ENCODE measurements around the gene STAM. TPM values are rescaled to one million over a fixed set of nuclear protein-coding genes. Genes with fewer than 3 reads are reported as not detected.

Gene STAM
- total and polyA plus RNA-seq, 4 donors, result 11.9 to 76.8 (median 20.5) TPM

DNA sequence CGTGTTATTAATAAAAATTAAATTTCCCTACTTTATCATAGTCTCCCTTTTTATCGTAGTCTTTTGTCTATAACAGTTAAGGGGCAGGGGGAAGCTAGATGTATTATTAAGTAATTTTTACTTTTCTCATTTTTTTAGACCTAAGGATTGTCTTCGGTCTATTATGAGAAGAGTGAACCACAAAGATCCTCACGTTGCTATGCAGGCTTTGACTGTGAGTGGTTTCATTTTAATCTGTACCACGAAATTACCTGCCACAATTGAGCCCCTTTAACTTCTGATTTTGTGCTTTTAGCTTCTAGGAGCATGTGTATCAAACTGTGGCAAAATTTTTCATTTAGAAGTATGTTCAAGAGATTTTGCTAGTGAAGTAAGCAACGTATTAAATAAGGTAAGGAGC, 40.6 kb downstream of the STAM start:
- Histone ChIP-seq H3K9me3 (ENCODE audit: control insufficient read depth in 4 of 4, insufficient read depth in 3 of 4, low read length in 3 of 4) (peaks cover 0 to 3% (median 1%) of the 10 kb centered on the region in 4 donors), H3K4me1 (ENCODE audit: control insufficient read depth in 5 of 5, insufficient read depth in 5 of 5, low read length in 5 of 5) (peaks cover 0 to 8% (median 0%) of the 10 kb centered on the region in 5 donors), H3K9ac (ENCODE audit: insufficient read depth in 1 of 2, low read length in 2 of 2) (no peak overlapping the region), H3K27me3 (ENCODE audit: control insufficient read depth in 3 of 3, insufficient read depth in 3 of 3, low read length in 2 of 3) (no peaks in the 10 kb centered on the region), H3K4me3 (no peak overlapping the region), H3K36me3 (ENCODE audit: control insufficient read depth in 4 of 4, insufficient read depth in 4 of 4, low read length in 4 of 4) (peaks cover under 1 to 6% (median 3%) of the 10 kb centered on the region in 4 donors), H3K27ac (ENCODE audit: low read depth in 1 of 2, low read length in 1 of 2) (no peak overlapping the region)
- WGBS, 2 donors, result 85 to 90% methylated on average over 6 of the region's 6 CpGs
- ATAC-seq (ENCODE audit: insufficient read depth, low FRiP score), result no peak
- no peak for DNase-seq
- no peak for TF ChIP-seq CTCF (IDR thresholded peaks at IDR 0.05; ENCODE audit: control extremely low read depth, extremely low read depth)

- H3K36me3 ChIP-seq (ENCODE audit: control insufficient read depth in 4 of 4, insufficient read depth in 4 of 4, low read length in 4 of 4), result peaks cover 3 to 6% (median 3%) of the 10 kb centered on the region in 4 donors
- ATAC-seq (ENCODE audit: insufficient read depth, low FRiP score), result no peak
- no peaks in the 10 kb centered on the region for H3K27me3 ChIP-seq (ENCODE audit: control insufficient read depth in 3 of 3, insufficient read depth in 3 of 3, low read length in 2 of 3)
- H3K9me3 ChIP-seq (ENCODE audit: control insufficient read depth in 4 of 4, insufficient read depth in 3 of 4, low read length in 3 of 4), result peaks cover 0 to 2% (median 0%) of the 10 kb centered on the region in 4 donors
- H3K27ac ChIP-seq (ENCODE audit: low read depth in 1 of 2, low read length in 1 of 2), result no peak overlapping the region
- WGBS, 2 donors, result 91 to 99% methylated on average over 3 of the region's 3 CpGs
- no peak for DNase-seq
- no peak overlapping the region for H3K4me3 ChIP-seq
- no peak overlapping the region for H3K9ac ChIP-seq (ENCODE audit: insufficient read depth in 1 of 2, low read length in 2 of 2)
- no peak for TF ChIP-seq CTCF (IDR thresholded peaks at IDR 0.05; ENCODE audit: control extremely low read depth, extremely low read depth)
- H3K4me1 ChIP-seq (ENCODE audit: control insufficient read depth in 5 of 5, insufficient read depth in 5 of 5, low read length in 5 of 5), result peaks cover 0 to 8% (median 0%) of the 10 kb centered on the region in 5 donors
These were observed 41.4 kb downstream of the STAM start for GRCh38 chr10:17685233-17685840.

GRCh38 chr10:17687117-17687831, 43.3 kb downstream of the STAM start:
- 90 to 96% methylated on average over 15 of the region's 15 CpGs for WGBS, 2 donors

More at GRCh38 chr10:17687117-17687831, 43.3 kb downstream of the STAM start:
- no peaks in the 10 kb centered on the region for H3K27me3 ChIP-seq (ENCODE audit: control insufficient read depth in 3 of 3, insufficient read depth in 3 of 3, low read length in 2 of 3)
- H3K4me1 ChIP-seq (ENCODE audit: control insufficient read depth in 5 of 5, insufficient read depth in 5 of 5, low read length in 5 of 5), result peaks cover 0 to 11% (median 0%) of the 10 kb centered on the region in 5 donors
- DNase-seq (no peak), ATAC-seq (ENCODE audit: insufficient read depth, low FRiP score) (no peak)
- no peak overlapping the region for H3K4me3 ChIP-seq
- H3K9me3 ChIP-seq (ENCODE audit: control insufficient read depth in 4 of 4, insufficient read depth in 3 of 4, low read length in 3 of 4), result no peaks in the 10 kb centered on the region
- no peak for TF ChIP-seq CTCF (IDR thresholded peaks at IDR 0.05; ENCODE audit: control extremely low read depth, extremely low read depth)
- no peak overlapping the region for H3K27ac ChIP-seq (ENCODE audit: low read depth in 1 of 2, low read length in 1 of 2)
- H3K9ac ChIP-seq (ENCODE audit: insufficient read depth in 1 of 2, low read length in 2 of 2), result no peak overlapping the region
- peaks cover 1 to 6% (median 4%) of the 10 kb centered on the region in 4 donors for H3K36me3 ChIP-seq (ENCODE audit: control insufficient read depth in 4 of 4, insufficient read depth in 4 of 4, low read length in 4 of 4)
